HG03432 (cell line): ENCODE data around the gene CES2.
"Not testable (repeated sequence)": the region's sequence is repeated elsewhere in the genome, so short reads cannot be mapped to it uniquely, and the experiment has no call there.

Source experiments
- ATAC-seq: cut with Tn5 transposase; IDR thresholded peaks from one replicate; pipeline ENCODE4 v1.9.1; 2021; ENCODE audit warnings: mild to moderate bottlenecking, moderate library complexity; ENCODE audit not compliant: unreplicated experiment

CES2 gene, protein sequence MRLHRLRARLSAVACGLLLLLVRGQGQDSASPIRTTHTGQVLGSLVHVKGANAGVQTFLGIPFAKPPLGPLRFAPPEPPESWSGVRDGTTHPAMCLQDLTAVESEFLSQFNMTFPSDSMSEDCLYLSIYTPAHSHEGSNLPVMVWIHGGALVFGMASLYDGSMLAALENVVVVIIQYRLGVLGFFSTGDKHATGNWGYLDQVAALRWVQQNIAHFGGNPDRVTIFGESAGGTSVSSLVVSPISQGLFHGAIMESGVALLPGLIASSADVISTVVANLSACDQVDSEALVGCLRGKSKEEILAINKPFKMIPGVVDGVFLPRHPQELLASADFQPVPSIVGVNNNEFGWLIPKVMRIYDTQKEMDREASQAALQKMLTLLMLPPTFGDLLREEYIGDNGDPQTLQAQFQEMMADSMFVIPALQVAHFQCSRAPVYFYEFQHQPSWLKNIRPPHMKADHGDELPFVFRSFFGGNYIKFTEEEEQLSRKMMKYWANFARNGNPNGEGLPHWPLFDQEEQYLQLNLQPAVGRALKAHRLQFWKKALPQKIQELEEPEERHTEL

DNA sequence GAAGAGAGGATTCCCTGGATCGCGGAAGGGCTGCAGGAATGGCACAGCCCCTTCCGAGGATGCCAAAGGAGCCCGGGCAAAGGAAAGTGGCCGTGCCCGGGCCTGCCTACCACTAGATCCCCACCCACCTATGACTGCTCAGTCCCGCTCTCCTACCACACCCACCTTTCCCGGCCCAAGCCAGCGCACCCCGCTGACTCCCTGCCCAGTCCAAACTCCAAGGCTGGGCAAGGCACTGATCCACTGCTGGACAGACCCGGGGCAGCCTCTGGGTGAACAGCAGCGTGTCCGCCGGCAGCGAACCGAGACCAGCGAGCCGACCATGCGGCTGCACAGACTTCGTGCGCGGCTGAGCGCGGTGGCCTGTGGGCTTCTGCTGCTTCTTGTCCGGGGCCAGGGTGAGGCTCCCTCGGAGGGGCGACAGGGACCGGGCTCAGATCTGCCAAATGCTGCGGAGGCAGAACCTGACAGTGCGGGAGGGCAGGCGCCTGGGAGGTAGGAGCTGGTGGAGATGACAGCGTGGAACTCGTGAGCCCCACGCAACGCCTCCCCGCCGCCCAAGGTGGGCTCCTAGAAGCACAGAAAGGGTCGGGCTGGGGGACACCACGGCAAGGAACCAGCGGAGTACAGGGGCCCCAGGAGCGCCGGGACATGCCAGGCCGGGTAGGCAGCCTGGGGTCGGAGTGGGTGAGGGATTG, at the start of gene CES2:
TSS of gene CES2 (plus strand) at position 203 of the 698 bp plus-strand sequence. CDS start at position 323, 120 bp downstream.
- no peak for ATAC-seq

DNA sequence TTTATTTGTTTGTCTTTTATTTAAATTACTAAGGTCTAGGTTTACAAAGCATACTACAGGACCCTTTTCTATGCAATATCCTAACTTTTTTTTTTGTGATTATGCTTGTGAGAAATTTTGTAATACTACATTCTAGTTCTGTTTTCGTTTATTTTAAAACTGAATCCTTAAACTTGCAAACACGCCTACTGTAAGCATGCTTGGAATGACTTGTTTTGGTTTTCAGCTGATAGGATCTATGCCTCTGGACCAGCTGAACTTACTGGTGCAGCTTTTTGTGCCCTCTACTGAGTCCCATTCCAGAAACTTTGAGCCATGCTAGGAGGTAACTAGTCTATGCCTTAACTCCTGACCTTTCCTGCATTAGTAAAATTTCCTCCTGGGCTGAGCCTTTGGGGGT, 49.0 kb upstream of the CES2 start:
- no peak for ATAC-seq

DNA sequence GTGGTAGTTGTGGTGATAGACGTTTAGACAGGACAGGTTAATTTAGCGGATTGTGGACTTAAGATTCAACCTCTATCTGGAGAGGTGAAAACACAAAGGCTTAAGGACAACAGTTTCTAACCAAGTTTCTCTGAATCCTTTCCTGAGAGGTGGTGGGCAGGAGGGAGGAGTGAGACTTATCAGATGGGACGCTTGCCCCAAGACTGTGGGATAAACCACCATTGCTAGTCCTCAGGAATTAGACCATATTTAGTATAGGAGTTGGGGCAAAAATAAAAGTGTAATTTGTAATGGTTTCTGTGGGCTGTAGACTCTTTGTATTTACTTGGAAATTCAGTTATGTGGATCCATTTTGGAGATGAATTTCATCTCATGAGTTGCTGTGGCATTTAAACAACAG, 48.4 kb upstream of the CES2 start:
- ATAC-seq = no peak

DNA sequence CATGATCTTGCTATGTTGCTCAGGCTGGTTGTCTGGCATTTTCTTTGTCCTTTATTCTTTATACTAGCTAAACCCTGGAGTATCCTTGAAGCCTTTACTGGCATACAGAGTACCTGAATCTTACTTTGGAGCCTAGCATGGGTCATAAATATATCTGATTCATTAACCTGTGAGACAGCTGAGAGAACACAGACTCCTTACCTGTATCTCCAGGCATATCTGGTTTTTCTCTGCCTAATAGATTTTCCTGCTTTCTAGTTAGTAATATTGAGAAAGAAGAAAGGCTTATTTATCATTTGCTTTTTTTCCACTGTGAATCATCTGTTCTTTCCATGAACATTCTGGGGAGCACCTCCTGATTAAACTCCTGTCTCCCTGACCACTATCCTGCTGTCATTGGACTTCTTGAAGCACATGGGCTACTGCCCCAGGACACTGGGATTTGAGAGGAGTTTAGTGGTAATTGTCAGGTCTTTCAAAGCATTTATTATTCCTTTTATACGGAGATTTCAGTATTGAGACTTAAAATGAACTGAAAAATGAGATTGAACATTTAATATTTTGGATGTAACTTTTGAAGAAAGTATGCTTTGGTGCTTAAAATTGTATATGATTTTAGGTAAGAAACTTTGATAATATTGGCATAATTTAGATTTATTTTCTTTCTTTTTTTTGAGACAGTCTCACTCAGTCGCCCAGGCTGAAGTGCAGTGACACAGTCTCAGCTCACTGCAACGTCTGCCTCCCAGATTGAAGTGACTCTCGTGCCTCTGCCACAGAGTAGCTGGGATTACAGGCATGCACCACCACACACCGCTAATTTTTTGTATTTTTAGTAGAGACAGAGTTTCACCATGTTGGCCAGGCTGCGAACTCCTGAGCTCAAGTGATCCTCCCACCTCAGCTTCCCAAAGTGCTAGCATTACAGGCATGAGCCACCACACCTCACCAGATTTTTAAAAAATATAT, 46.4 kb upstream of the CES2 start:
- ATAC-seq = no peak

DNA sequence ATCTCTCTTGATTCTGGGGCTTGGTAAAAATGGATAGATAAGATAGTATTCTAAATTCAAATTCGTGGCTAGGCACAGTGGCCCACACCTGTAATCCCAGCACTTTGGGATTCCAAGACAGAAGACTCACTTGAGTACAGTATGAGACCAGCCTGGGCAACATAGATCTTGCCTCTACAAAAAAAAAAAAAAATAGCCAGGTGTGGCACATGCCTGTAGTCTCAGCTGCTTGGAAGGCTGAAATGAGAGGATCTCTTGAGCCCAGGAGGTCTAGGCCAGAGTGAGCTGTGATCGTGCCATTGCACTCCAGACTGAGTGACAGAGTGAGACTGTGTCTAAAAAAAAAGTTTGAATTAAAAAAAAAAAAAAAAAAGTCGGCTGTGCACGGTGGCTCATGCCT, 45.7 kb upstream of the CES2 start:
- ATAC-seq = no peak

DNA sequence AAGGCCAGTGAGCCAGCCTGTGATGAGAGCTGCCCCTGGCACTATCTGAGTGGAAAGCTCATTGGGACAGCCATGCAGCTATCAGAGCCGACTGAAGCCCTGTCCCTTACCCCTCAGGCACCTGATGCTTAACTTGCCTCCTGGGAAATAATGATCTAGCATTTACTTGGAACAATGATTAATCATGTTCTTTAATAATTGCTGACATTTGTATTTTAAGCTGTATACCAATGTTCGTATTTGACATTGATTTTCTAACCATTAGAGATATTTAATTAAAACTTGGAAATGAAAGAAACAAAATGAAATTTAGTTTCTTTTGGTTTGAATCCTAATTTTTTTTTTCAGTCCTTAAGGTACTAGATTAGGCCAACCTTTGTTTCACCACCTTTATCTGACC, 44.5 kb upstream of the CES2 start:
- no peak for ATAC-seq

DNA sequence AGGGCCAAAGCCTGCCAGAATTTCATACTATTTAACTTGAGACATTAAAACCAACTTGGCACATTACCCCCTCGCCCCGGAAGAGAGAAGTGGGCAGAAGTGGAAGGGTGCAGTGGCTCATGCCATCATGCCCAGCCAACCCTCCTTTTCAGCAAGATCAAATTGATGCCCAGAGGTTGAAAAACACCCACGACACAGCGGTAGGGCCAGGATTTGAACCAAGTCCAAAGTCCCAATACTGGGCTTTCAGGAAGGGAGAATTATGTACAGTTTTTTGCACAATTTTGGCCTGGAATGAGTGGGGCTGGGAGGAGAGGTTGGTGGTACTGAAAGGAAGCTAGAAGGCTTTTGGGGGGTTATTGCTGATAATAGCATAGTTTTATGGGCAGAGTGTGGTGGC, 44.0 kb upstream of the CES2 start:
- ATAC-seq = no peak

DNA sequence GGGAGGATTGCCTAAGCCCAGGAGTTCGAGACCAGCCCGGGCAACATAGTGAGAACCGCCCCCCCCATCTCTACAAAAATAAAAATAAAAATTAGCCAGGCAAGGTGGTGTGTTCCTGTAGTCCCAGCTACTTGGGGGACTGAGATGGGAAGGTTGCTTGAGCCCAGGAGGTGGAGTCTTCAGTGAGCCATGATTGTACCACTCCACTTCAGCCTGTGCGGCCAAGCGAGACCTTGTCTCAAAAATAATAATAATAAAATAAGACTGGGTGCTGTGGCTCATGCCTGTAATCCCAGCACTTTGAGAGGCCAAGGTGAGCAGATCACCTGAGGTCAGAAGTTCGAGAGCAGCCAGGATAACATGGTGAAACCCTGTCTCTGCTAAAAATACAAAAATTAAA, 43.5 kb upstream of the CES2 start:
- ATAC-seq = no peak

DNA sequence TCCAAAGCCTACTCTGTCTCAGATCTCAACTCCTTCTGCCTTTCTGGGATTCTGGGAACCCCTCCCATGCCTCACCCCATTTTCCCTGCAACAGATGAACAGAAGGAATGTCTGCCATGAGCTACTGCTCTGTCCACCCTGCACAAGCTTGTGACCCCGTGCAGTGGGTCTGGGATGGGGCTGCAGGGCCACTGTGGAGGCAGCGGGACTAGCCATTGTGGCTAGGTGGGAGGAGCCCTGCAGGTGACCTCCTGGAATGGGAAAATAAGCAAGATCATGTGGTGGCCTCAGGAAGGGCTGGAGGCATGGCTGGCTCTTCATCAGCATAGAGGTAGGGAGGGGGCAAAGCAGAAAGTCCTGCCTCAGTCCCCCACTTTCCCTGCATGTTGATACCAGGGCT, 41.3 kb upstream of the CES2 start:
- no peak for ATAC-seq

DNA sequence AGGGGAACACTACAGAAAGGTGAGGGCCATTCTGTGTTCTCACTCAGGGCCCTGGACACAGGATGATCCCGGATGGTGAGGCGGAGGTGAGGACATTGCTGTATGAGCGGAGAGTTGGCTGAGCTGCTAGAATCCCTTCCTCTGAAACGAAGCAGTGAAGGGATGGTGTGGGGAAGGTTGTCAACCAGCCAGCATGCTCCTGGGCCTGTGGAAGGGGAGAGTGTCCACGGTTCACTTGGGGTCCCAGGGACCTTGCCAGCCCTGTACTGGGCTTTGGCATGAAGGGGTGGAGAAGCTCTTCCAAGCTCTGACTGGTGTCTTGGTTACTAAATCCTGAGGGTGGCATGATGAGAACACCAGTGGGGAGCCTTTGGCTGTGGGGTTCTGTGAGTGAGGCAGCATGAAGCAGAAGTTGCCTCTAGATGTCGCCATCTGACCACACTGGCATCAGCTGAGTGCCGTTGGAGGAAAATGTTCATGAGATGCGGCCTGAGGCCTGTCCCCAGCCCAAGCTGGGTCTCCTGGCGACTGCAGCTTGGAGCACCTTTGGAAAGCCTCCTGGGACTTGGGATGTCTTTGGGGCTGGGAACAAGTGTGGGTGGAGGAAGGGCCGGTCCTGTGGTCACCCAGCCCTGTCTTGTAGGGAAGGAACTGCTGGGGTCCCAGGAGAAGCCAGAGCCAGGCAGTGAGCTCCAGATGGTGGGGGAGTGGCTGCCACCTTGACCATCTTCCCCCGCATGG, 40.2 kb upstream of the CES2 start:
- ATAC-seq = peak; percentile 79

DNA sequence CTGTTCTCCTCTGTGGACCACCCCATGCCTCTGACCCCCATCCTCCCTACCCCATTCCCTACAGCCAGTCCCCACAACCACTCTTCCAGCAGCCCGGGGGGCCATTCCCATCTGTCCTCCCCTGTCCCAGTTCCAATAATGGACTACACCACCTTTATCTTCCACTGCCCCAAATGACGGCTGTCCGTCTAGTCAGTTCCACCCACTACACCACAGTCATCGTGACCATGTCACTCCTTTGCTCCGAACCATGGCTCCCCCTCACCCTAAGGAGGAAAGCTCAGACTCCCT, 39.7 kb upstream of the CES2 start:
- no peak for ATAC-seq

DNA sequence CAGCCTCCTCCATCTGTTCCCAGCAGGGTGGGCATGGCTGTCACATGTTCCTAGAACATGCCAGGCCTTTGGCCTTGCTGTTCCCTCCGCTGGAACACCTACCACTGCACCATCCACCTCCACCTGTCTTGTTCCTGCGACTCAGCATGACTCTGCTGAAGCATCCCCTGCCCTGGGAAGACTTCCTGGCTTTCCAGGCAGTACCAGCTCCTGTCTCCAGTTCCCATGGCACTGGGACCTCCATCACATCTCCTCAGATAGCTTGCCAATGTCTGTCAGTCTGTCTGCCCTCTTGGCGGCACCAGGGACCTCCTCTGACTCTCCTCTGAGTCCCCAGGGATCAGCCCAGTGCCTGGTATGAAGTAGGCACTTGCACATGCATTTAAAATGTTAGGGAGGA, 39.3 kb upstream of the CES2 start:
- no peak for ATAC-seq

DNA sequence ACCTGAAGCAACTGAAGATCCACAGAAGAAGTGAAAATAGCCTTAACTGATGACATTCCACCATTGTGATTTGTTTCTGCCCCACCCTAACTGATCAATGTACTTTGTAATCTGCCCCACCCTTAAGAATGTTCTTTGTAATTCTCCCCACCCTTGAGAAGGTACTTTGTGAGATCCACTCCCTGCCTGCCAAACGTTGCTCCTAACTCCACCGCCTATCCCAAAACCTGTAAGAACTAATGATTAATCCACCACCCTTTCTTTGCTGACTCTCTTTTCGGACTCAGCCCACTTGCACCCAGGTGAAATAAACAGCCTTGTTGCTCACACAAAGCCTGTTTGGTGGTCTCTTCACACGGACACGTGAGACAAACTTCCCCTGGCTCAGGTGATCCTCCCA, 38.6 kb upstream of the CES2 start:
- ATAC-seq = not testable (repeated sequence)

DNA sequence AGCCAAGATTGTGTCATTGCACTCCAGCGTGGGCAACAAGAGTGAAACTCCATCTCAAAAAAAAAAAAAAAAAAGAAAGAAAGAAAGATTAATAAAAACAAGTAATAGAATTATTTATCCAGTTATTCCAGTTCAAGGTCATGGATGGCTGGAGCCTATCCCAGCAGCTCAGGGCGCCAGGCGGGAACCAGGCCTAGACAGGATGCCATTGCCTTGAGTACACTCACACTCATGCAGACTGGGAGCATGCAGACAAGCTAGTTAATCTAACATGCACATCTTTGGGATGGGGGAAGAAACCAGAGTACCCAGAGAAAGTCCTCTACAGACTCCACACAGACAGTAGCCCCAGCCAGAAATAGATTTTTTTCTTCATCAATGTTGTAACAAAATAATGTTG, 37.1 kb upstream of the CES2 start:
- ATAC-seq = no peak

DNA sequence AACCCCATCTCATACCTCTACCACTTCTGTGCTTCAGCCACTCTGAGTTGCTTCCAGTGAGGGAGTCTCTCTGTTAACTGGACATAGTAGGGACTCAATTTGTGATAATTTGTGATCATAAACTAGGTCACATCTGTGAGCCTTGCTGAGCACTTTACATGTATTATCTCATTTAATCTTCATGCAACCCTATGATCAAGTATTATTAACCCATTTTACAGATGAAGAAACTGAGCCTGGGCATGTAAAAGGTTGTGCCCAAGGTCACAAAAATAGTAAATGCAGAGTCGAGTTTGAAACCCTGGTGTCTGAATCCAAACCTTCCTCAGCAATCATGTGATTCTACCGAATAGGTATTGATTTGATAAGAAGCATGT, 36.4 kb upstream of the CES2 start:
- no peak for ATAC-seq

DNA sequence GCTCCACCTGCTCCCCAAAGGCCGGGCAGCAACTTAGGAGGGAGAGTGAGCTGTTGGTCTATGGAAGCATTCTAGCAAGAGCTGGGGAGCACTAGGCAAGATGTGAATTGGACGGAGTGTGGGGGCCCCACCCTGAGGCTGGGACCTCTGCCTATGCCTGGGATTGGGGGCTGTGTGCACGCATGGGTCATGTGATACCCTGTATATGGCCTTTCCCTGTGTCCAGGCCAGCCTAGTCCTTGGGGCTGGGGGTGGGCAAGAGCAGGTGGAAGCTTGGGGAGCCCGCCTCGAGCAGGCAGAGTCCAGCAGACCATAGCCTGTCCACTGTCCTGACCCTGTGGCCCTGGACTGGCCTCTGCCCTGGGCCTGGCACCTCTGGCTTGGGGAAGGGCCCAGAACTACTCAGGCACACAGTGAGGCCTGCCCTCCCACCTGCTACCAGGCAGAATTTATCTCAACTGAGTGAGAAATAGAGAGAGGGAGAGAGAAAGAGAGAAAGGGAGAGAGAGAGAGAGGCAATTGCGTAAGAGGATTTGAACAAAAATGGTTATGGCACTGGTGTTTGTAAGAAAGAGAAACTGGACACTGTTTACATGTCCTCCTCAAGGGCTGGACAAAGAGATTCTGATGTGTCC, 35.9 kb upstream of the CES2 start:
- ATAC-seq = no peak

DNA sequence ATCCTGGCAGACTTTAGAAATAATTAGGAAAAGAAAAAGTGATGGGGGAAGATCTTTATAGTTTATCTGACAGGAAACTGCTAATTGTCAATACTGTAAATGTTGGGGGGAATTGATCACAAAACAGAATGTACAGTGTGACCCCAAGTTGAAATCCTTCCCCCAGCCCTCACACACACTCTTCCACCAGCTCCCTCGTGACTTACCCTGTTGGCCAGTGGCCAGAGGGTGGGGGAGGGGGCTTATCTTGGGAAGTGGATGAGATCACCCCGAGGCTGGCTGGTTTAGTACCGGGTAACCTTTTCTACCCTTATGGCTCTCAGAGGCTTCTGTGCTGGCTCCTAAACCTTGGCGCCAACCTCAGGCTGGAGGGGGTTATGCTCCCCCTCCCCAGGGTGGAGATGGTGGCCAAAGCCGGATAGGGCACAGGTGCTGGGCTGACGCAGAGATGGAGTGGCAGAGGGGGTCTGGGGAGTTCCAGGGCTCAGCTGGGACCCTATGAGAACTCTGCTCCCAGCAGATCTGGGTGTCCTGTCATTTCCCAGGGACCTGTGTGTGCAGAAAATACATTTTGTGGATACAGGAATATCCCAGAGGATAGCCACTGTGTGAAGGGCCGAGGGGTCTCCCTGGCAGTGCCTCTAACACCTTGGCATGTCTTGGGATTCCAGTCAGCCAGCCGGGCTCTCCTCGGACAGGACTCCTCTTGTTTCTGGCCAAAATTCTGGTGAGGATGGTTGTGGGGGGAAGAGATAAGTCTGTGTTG, 35.2 kb upstream of the CES2 start:
- ATAC-seq = no peak

DNA sequence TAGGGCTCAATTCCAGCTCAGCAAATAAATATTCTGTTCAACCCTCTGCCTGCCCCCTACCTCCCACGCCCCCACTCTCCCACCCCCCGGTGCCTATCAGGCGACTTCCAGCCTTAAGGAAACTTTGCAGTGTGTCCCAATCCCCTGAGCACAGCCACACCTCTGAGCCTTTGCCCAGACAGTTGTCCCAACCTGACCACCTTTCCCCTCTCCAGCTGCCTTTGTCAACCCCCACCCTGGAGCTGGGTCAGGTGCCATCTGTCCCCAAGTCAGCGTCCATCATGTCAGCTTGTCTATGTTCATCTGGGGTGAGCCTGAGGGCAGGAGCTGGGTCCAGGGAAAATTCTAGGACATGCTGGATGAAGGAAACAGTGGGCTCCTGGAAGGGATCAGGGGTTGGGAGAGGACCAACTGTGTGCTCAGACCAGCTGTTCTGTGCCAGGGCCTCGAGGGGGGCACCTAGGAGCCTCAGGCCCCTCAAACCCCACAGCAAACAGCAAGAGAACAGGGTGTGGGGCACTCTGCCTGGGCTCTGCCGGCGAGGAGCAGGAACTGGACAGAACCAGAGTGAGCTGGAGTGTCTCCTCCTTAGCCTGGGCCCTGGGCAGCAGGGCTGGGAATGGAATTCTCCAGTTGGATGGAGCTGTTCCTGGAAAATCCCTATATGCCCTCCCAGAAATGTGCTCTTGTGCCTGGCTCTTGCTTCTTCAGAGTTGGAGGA, 34.4 kb upstream of the CES2 start:
- ATAC-seq = no peak

DNA sequence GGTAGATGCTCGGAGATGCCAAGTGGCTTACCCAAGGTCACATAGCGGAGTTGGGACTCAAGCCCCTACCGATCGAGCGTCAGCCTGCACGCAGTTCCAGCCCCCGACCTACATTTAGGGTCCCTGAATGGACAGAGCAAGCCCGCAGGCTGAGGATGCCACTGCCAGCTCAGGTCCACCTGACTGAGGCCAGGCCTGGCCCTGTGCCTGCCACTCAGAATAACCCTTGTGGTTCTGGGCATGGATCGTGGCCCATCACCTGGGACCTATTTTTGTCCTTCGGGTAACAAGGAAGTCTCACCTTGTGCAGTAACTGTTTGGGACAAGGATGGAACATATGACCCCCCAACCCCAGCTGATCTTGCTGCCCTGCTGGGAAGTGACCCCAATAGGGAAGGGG, 33.7 kb upstream of the CES2 start:
- no peak for ATAC-seq
